WTC11 (cell line): ENCODE measurements around the gene MAMLD1. TPM values are rescaled to one million over a fixed set of nuclear protein-coding genes. Genes with fewer than 3 reads are reported as not detected.

Source experiments
- ATAC-seq: fragments of 200-7000 bp; cut with Tn5 transposase; 2 replicates; pipeline ENCODE4 v1.10.0; 2021; ENCODE audit warnings: mild to moderate bottlenecking, moderate library complexity
- CTCF ChIA-PET: fragments of 300-600 bp; sonication (Branson Sonifier 250); formaldehyde crosslinking; loops from one replicate; lab custom pipeline; 2021; ENCODE audit warnings: antibody characterized with exemption; lab: Charles Lee
- POLR2A ChIA-PET: fragments of 350-600 bp; sonication (Branson Sonifier 250); formaldehyde crosslinking; loops from one replicate; lab custom pipeline; 2021; ENCODE audit warnings: antibody characterized with exemption; lab: Charles Lee
- DNase-seq: peaks from one replicate; pipeline ENCODE4 v3.0.0; 2021; ENCODE audit warnings: low spot score
- H3K27ac Mint-ChIP-seq: 2 replicates; pipeline ENCODE4 v1.8.0; 2021; ENCODE audit warnings: mixed read lengths
- H3K27me3 Mint-ChIP-seq: 2 replicates; pipeline ENCODE4 v1.8.0; 2021; ENCODE audit warnings: low read depth, mild to moderate bottlenecking, moderate library complexity, mixed read lengths
- H3K36me3 Mint-ChIP-seq: 2 replicates; pipeline ENCODE4 v1.8.0; 2021; ENCODE audit warnings: mixed read lengths
- H3K4me1 Mint-ChIP-seq: 2 replicates; pipeline ENCODE4 v1.8.0; 2022; ENCODE audit warnings: mixed read lengths
- H3K4me3 Mint-ChIP-seq: 2 replicates; pipeline ENCODE4 v1.8.0; 2021; ENCODE audit warnings: mild to moderate bottlenecking, moderate library complexity, mixed read lengths
- H3K9me3 Mint-ChIP-seq: 2 replicates; pipeline ENCODE4 v1.8.0; 2021; ENCODE audit warnings: mixed read lengths
- CTCF ChIP-seq: fragments of 200-600 bp; IDR thresholded peaks from 2 replicates; pipeline ENCODE4 v1.8.0; 2022; ENCODE audit warnings: antibody characterized with exemption
- ELF4 ChIP-seq: sonication (generic); formaldehyde crosslinking; IDR thresholded peaks from 2 replicates; pipeline ENCODE4 v1.8.1; 2022; ENCODE audit warnings: low read depth, mild to moderate bottlenecking, moderate library complexity, missing genetic modification reagents
- ESRRA ChIP-seq: sonication (generic); formaldehyde crosslinking; IDR thresholded peaks from 2 replicates; pipeline ENCODE4 v1.8.1; 2022; ENCODE audit warnings: mild to moderate bottlenecking, missing genetic modification reagents, borderline replicate concordance
- FOXK1 ChIP-seq: sonication (generic); formaldehyde crosslinking; IDR thresholded peaks from 2 replicates; pipeline ENCODE4 v1.8.0; 2022; ENCODE audit warnings: mild to moderate bottlenecking, moderate library complexity, missing genetic modification reagents
- GTF2I ChIP-seq: fragments of 250-450 bp; sonication (Bioruptor Pico); conservative IDR thresholded peaks from 2 replicates; pipeline ENCODE4 v1.4.0; 2021; ENCODE audit warnings: mild to moderate bottlenecking
- HMGA2 ChIP-seq: fragments of 250-450 bp; sonication (Bioruptor Pico); IDR thresholded peaks from 2 replicates; pipeline ENCODE4 v1.4.0; 2021; ENCODE audit warnings: mild to moderate bottlenecking, moderate library complexity
- JAZF1 ChIP-seq: fragments of 250-450 bp; sonication (Bioruptor Pico); IDR thresholded peaks from 2 replicates; pipeline ENCODE4 v1.9.0; 2021; ENCODE audit warnings: moderate library complexity, mild to moderate bottlenecking, inconsistent platforms
- JUN ChIP-seq: sonication (generic); formaldehyde crosslinking; IDR thresholded peaks from 2 replicates; pipeline ENCODE4 v1.8.0; 2023; ENCODE audit warnings: mild to moderate bottlenecking, missing genetic modification reagents
- NFATC4 ChIP-seq: fragments of 250-450 bp; sonication (Bioruptor Pico); IDR thresholded peaks from 2 replicates; pipeline ENCODE4 v1.9.0; 2021; ENCODE audit warnings: mild to moderate bottlenecking
- NR1H2 ChIP-seq: sonication (generic); formaldehyde crosslinking; IDR thresholded peaks from 2 replicates; pipeline ENCODE4 v1.9.0; 2021; ENCODE audit warnings: mild to moderate bottlenecking, moderate library complexity, missing genetic modification reagents
- SMAD4 ChIP-seq: sonication (generic); formaldehyde crosslinking; IDR thresholded peaks from 2 replicates; pipeline ENCODE4 v1.8.0; 2022; ENCODE audit warnings: mild to moderate bottlenecking, missing genetic modification reagents
- SP1 ChIP-seq: sonication (generic); formaldehyde crosslinking; conservative IDR thresholded peaks from 2 replicates; pipeline ENCODE4 v1.8.1; 2022; ENCODE audit warnings: missing genetic modification reagents
- TEAD4 ChIP-seq: sonication (generic); formaldehyde crosslinking; IDR thresholded peaks from 2 replicates; pipeline ENCODE4 v1.8.0; 2022; ENCODE audit warnings: mild to moderate bottlenecking, missing genetic modification reagents
- TP53 ChIP-seq: sonication (generic); formaldehyde crosslinking; IDR thresholded peaks from 2 replicates; pipeline ENCODE4 v1.8.1; 2023; ENCODE audit warnings: mild to moderate bottlenecking, missing genetic modification reagents
- ZNF263 ChIP-seq: sonication (generic); formaldehyde crosslinking; IDR thresholded peaks from 2 replicates; pipeline ENCODE4 v1.8.1; 2022; ENCODE audit warnings: low read depth, mild to moderate bottlenecking, moderate library complexity, missing genetic modification reagents
- ZNF671 ChIP-seq: fragments of 250-450 bp; sonication (Bioruptor Pico); IDR thresholded peaks from 2 replicates; pipeline ENCODE4 v1.8.0; 2021; ENCODE audit warnings: mild to moderate bottlenecking
- total RNA-seq: library from RNA; stranded (reverse); gene quantifications from 3 replicates; pipeline ENCODE4 v1.2.3, GENCODE V29; 2021
- TF ChIP-seq, protein P1 (sequence below): sonication (generic); formaldehyde crosslinking; IDR thresholded peaks from 2 replicates; pipeline ENCODE4 v1.8.0; 2023; ENCODE audit warnings: missing genetic modification reagents, mild to moderate bottlenecking, borderline replicate concordance
- TF ChIP-seq, protein P2 (sequence below): fragments of 250-450 bp; sonication (Bioruptor Pico); IDR thresholded peaks from 2 replicates; pipeline ENCODE4 v1.9.0; 2021; ENCODE audit warnings: mild to moderate bottlenecking
- TF ChIP-seq, protein P3 (sequence below): fragments of 250-450 bp; sonication (Bioruptor Pico); IDR thresholded peaks from 2 replicates; pipeline ENCODE4 v1.9.0; 2021; ENCODE audit warnings: mild to moderate bottlenecking, borderline replicate concordance
- TF ChIP-seq, protein P4 (sequence below): sonication (generic); formaldehyde crosslinking; IDR thresholded peaks from 2 replicates; pipeline ENCODE4 v1.8.1; 2023; ENCODE audit warnings: mild to moderate bottlenecking, missing genetic modification reagents, moderate library complexity

MAMLD1 gene
- total RNA-seq, 1 experiment from 2014 or later, result 0.35 TPM

DNA sequence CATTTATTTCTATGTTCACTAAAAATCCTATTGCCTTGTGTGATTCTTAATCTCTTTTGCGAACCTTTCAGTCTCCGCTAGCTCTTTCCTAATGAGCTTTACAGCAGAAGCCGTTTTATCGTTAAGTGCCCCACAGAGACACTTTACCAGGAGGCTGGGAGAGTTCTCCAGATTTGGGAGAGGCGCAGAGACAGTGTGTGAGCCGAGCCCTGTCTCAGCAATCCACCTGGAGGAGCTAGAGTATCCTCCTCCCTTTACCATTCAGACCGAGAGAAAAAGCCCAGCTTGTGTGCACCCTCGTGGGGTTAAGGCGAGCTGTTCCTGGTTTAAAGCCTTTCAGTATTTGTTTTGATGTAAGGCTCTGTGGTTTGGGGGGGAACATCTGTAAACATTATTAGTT, 150.4 kb downstream of the MAMLD1 start:
- Mint-ChIP-seq H3K9me3 (no peaks in the 10 kb centered on the region), H3K4me1 (peaks cover 45% of the 10 kb centered on the region), H3K4me3 (no peak overlapping the region), H3K27me3 (no peaks in the 10 kb centered on the region), H3K27ac (no peak overlapping the region), H3K36me3 (no peaks in the 10 kb centered on the region)
- DNase-seq (no peak), ATAC-seq (peak; percentile 56)
- CTCF ChIA-PET, result interaction anchor here (1.0 to 2.7 kb wide), 4 partner anchors 11 to 64 kb away, joined by 3 to 9 read pairs (median 4); no protein-coding TSS in a partner anchor
- POLR2A ChIA-PET, result no interaction called here
- TF ChIP-seq JAZF1 (CRISPR knock-in tag) (no peak), ZNF671 (no peak), GTF2I (no peak)
- TF ChIP-seq, protein P1, sequence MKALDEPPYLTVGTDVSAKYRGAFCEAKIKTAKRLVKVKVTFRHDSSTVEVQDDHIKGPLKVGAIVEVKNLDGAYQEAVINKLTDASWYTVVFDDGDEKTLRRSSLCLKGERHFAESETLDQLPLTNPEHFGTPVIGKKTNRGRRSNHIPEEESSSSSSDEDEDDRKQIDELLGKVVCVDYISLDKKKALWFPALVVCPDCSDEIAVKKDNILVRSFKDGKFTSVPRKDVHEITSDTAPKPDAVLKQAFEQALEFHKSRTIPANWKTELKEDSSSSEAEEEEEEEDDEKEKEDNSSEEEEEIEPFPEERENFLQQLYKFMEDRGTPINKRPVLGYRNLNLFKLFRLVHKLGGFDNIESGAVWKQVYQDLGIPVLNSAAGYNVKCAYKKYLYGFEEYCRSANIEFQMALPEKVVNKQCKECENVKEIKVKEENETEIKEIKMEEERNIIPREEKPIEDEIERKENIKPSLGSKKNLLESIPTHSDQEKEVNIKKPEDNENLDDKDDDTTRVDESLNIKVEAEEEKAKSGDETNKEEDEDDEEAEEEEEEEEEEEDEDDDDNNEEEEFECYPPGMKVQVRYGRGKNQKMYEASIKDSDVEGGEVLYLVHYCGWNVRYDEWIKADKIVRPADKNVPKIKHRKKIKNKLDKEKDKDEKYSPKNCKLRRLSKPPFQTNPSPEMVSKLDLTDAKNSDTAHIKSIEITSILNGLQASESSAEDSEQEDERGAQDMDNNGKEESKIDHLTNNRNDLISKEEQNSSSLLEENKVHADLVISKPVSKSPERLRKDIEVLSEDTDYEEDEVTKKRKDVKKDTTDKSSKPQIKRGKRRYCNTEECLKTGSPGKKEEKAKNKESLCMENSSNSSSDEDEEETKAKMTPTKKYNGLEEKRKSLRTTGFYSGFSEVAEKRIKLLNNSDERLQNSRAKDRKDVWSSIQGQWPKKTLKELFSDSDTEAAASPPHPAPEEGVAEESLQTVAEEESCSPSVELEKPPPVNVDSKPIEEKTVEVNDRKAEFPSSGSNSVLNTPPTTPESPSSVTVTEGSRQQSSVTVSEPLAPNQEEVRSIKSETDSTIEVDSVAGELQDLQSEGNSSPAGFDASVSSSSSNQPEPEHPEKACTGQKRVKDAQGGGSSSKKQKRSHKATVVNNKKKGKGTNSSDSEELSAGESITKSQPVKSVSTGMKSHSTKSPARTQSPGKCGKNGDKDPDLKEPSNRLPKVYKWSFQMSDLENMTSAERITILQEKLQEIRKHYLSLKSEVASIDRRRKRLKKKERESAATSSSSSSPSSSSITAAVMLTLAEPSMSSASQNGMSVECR (CRISPR knock-in tag), result no peak

- Mint-ChIP-seq H3K36me3 (no peaks in the 10 kb centered on the region), H3K4me1 (peaks cover 35% of the 10 kb centered on the region), H3K27ac (no peak overlapping the region), H3K9me3 (no peaks in the 10 kb centered on the region), H3K4me3 (no peak overlapping the region), H3K27me3 (no peaks in the 10 kb centered on the region)
- CTCF ChIA-PET, result interaction anchor here (0.6 to 2.7 kb wide), 4 partner anchors 10 to 238 kb away, joined by 3 to 9 read pairs (median 5); no protein-coding TSS in a partner anchor
- ATAC-seq (no peak), DNase-seq (no peak)
- POLR2A ChIA-PET, result no interaction called here
- no peak for TF ChIP-seq NFATC4 (CRISPR knock-in tag)
- no peak for TF ChIP-seq JAZF1 (CRISPR knock-in tag)
- TF ChIP-seq CTCF, result no peak
- no peak for TF ChIP-seq JUN (CRISPR knock-in tag)
- TF ChIP-seq HMGA2, result no peak
- TF ChIP-seq, protein P1 (CRISPR knock-in tag), result no peak
- TF ChIP-seq, protein P2, sequence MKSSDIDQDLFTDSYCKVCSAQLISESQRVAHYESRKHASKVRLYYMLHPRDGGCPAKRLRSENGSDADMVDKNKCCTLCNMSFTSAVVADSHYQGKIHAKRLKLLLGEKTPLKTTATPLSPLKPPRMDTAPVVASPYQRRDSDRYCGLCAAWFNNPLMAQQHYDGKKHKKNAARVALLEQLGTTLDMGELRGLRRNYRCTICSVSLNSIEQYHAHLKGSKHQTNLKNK (CRISPR knock-in tag), result no peak
- TF ChIP-seq SMAD4 (CRISPR knock-in tag), result no peak
- no peak for TF ChIP-seq ELF4
- no peak for TF ChIP-seq TEAD4 (CRISPR knock-in tag)
- TF ChIP-seq TP53 (CRISPR knock-in tag), result no peak
- TF ChIP-seq NR1H2 (CRISPR knock-in tag), result no peak
- TF ChIP-seq ZNF263 (CRISPR knock-in tag), result no peak
- no peak for TF ChIP-seq SP1 (CRISPR knock-in tag)
- no peak for TF ChIP-seq FOXK1 (CRISPR knock-in tag)
- TF ChIP-seq, protein P3, sequence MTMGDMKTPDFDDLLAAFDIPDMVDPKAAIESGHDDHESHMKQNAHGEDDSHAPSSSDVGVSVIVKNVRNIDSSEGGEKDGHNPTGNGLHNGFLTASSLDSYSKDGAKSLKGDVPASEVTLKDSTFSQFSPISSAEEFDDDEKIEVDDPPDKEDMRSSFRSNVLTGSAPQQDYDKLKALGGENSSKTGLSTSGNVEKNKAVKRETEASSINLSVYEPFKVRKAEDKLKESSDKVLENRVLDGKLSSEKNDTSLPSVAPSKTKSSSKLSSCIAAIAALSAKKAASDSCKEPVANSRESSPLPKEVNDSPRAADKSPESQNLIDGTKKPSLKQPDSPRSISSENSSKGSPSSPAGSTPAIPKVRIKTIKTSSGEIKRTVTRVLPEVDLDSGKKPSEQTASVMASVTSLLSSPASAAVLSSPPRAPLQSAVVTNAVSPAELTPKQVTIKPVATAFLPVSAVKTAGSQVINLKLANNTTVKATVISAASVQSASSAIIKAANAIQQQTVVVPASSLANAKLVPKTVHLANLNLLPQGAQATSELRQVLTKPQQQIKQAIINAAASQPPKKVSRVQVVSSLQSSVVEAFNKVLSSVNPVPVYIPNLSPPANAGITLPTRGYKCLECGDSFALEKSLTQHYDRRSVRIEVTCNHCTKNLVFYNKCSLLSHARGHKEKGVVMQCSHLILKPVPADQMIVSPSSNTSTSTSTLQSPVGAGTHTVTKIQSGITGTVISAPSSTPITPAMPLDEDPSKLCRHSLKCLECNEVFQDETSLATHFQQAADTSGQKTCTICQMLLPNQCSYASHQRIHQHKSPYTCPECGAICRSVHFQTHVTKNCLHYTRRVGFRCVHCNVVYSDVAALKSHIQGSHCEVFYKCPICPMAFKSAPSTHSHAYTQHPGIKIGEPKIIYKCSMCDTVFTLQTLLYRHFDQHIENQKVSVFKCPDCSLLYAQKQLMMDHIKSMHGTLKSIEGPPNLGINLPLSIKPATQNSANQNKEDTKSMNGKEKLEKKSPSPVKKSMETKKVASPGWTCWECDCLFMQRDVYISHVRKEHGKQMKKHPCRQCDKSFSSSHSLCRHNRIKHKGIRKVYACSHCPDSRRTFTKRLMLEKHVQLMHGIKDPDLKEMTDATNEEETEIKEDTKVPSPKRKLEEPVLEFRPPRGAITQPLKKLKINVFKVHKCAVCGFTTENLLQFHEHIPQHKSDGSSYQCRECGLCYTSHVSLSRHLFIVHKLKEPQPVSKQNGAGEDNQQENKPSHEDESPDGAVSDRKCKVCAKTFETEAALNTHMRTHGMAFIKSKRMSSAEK (CRISPR knock-in tag), result no peak
- TF ChIP-seq ESRRA (CRISPR knock-in tag), result no peak
- TF ChIP-seq, protein P4, sequence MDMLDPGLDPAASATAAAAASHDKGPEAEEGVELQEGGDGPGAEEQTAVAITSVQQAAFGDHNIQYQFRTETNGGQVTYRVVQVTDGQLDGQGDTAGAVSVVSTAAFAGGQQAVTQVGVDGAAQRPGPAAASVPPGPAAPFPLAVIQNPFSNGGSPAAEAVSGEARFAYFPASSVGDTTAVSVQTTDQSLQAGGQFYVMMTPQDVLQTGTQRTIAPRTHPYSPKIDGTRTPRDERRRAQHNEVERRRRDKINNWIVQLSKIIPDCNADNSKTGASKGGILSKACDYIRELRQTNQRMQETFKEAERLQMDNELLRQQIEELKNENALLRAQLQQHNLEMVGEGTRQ (CRISPR knock-in tag), result no peak
Measured at GRCh38 chrX:150514462-150514861, 151.3 kb downstream of the MAMLD1 start.
